Putamen (tissue), 1 donor: ENCODE results near the gene RNASET2.
"Not testable (repeated sequence)": the region's sequence is repeated elsewhere in the genome, so short reads cannot be mapped to it uniquely, and the experiment has no call there.

Experiments used
- DNase-seq: peaks from one replicate; pipeline ENCODE4 v3.0.0-alpha.2; 2016; ENCODE audit warnings: low spot score

RNASET2 gene

DNA sequence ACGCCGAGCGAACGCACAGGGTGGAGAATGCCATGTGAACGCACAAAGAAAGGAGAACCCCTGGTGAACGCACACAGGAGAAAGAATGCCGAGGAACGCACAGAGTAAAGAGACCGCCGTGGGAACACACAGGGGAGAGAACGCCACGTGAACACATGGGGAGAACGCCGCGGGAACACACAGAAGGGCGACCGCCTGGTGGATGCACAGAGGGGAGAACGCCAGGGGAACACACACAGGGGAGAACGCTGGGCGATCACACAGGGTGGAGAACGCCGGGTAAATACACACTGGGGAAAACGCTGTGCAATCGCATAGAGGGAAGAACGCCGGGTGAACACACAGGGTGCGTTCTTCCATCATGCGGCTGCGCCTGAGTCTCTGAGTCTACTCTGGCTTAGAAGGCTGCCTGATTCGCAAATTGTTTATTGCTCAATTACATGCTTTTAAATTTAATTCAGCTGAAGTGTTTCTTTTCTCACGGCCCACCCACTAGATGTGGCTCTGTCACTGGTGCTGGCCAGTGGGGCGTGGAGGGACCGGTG, 54.1 kb downstream of the RNASET2 start:
- no peak for DNase-seq

DNA sequence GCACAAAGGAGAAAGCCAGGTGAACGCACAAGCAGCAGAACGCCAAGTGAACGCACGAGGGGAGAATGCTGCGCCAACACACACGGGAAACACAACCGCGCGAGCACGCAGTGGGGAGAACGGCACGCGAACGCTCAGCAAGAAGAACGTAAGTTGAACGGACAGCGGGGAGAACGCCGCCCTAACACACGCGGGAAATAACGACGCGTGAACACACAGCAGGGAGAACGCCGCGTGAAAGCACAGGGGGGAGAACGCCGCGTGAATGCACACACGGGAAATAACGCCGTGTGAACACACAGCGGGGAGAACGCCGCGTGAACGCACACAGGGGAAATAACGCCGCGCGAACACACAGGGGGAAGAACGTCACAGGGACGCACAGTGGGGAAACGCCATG, 54.7 kb downstream of the RNASET2 start:
- DNase-seq = no peak

DNA sequence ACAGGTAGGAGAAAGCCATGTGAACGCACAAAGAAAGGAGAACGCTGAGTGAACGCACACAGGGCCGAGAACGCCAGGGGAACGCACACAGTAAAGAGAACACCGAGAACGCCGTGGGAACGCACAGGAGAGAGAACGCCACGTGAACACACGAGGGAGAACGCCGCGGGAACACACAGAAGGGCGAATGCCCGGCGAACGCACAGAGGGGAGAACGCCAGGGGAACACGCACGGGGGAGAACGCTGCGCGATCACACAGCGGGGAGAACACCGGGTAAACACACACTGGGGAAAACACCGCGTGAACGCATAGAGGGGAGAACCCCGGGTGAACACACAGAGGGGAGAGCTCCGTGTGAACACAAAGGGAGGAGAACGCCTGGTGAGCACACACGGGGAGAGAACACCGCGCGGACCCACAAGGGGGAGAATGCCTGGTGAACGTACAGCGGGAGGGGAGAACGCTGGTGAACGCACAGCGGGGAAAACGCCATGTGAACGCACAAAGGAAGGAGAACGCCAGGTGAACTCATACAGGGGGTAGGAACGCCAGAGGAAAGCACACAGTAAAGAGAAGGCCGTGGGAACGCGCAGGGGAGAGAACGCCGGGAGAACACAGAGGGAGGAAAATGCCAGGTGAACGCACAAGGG, 55.3 kb downstream of the RNASET2 start:
- no peak for DNase-seq

DNA sequence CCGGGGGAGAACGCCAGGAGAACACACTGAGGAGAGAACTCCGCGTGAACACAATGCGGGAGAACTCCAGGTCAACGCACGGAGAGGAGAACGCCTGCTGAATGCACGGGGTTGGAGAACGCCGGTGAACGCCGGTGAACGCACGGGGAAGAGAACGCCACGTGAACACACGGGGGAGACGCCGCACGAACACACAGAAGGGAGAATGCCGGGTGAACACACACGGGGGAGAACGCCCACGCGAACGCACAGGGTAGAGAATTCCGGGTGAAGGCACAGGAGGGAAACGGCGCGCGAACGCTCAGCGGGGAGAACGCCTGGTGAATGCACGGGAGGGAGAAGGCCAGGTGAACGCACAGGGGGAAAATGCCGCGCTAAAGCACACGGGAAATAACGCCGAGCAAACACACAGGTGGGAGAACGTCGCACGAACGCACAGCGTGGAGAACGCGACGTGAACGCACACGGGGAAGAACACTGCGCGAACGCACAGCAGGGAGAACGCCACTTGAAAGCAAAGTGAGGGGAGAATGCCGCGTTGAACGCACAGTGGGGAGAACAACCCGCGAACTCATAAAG, 56.1 kb downstream of the RNASET2 start:
- DNase-seq = no peak

DNA sequence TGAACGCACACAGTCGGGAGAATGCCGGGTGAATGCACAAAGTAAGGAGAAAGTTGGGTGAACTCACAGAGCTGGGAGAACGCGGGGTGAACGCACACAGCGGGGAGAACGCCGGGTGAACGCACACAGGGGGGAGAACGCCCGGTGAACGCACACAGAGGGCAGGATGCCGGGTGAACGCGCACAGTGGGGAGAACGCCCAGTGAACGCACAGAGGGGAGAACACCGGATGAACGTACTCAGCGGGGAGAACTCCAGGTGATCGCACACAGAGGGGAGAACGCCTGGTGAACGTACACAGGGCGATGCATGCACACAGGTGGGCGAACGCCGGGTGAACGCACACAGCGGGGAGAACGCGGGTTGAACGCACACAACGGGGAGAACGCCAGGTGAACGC, 57.4 kb downstream of the RNASET2 start:
- DNase-seq = no peak

DNA sequence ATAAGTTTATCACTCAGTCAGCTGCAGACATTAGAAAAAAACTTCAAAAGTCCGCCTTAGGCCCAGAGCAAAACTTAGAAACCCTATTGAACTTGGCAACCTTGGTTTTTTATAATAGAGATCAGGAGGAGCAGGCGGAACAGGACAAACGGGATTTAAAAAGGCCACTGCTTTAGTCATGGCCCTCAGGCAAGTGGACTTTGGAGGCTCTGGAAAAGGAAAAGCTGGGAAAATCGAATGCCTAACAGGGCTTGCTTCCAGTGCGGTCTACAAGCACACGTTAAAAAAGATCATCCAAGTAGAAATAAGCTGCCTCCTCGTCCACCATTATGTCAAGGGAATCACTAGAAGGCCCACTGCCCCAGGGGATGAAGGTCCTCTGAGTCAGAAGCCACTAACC, 61.7 kb downstream of the RNASET2 start:
- DNase-seq = not testable (repeated sequence)

DNA sequence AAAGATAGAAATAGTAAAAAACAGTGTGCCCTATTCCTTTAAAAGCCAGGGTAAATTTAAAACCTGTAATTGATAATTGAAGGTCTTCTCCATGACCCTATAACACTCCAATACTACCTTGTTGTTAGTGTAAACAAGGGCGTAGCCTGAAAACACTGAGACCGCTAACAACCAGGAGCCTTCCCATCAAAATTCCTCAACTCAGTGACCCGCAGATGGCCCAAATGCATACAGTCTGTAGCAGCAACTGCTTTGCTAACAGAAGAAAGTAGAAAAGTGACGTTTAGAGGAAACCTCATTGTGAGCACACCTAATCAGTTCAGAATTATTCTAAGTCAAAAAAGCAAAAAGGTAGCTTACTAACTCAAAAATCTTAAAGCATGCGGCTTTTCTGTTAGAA, 63.9 kb downstream of the RNASET2 start:
- DNase-seq = not testable (repeated sequence)

DNA sequence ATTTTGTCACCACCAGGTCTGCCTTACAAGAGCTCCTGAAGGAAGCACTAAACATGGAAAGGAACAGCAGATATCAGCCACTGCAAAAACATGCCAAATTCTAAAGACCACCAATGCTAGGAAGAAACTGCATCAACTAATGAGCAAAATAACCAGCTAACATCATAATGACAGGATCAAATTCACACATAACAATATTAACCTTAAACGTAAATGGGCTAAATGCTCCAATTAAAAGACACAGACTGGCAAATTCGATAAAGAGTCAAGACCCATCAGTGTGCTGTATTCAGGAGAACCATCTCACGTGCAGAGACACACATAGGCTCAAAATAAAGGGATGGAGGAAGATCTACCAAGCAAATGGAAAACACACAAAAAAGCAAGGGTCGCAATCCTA, 69.6 kb downstream of the RNASET2 start:
- DNase-seq = not testable (repeated sequence)

DNA sequence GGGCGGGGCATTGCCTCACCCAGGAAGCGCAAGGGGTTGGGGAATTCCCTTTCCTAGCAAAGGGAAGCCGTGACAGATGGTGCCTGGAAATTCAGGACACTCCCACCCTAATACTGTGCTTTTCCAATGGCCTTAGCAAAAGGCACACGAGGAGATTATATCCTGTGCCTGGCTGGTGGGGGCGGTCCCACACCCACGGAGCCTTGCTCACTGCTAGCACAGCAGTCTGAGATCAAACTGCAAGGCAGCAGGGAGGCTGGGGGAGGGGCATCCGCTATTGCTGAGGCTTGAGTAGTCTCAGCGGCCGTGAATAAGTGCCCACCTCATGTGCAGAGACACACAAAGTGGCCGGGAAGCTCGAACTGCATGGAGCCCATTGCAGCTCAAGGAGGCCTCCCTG, 71.4 kb downstream of the RNASET2 start:
- DNase-seq = not testable (repeated sequence)

DNA sequence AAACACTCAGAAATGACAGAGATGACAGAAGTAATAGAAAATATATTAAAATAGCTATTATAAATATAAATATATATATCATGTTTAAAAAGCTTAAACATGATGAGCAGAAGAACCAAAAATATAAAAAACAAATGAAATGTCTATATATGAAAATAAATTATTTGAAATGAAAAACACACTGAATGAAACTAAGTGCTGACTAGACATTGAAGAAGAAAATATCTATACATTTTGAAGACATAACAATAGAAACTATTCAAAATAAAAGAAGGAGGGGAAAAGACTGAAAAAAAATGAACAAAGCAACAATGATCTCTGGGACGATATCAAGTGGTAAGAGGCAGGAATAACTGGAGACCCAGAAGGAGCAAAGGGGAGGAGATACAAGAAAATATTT, 76.8 kb downstream of the RNASET2 start:
- DNase-seq = no peak
